HK-2 (cell line): ENCODE data around the gene MKLN1.
A peak's percentile ranks its signal among the peaks of the same experiment; 100 is the strongest.

ENCODE experiments used
- DNase-seq: peaks from one replicate; pipeline ENCODE4 v3.0.0-alpha.2; 2018; ENCODE audit not compliant: unreplicated experiment

Gene MKLN1

GRCh38 chr7:131354390-131354789, 26.7 kb downstream of the MKLN1 start:
- no peak for DNase-seq

DNA sequence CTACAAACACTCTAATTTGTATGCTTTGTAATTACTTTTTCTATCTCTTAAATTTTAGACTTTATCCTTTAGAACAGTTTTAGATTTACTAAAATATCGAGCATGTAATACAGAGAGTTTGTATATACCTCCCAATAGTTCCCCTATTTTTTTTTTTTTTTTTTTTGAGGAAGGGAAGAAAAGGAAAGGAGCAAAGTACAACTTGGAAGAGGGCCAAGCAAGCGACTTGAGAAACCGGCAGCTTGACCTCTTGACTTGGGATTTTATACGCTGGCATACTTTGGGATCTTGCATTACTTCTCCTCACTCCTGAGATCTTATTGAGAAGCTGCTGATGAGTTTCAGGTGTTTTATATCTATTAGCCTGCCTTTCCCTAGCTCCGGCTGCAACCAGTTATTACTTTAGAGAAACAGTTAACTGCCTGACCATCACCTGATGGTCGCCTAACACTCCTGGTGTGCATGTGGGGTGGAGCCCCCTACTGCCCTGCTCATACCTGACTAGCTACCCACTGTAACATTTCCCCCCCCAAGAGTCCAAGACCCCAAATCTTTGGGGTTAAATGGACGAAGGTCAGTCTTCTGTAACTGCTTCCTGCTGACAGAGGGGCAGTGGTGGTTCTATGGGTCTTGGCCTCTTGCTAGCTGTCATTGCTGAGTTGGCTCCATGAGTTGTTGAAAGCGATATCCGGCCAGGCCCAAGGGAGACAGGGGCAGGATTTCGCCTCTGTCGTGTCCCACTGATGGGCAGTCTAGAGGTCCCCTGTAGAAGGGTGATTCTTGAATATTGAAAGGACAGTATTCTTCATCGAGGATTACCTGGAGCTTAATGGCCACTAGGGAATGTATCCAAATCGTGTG, 28.5 kb downstream of the MKLN1 start:
- no peak for DNase-seq

- DNase-seq = no peak
Measured at GRCh38 chr7:131357282-131357880, 29.7 kb downstream of the MKLN1 start.

GRCh38 chr7:131358636-131359035, 31.0 kb downstream of the MKLN1 start:
- DNase-seq = no peak

DNA sequence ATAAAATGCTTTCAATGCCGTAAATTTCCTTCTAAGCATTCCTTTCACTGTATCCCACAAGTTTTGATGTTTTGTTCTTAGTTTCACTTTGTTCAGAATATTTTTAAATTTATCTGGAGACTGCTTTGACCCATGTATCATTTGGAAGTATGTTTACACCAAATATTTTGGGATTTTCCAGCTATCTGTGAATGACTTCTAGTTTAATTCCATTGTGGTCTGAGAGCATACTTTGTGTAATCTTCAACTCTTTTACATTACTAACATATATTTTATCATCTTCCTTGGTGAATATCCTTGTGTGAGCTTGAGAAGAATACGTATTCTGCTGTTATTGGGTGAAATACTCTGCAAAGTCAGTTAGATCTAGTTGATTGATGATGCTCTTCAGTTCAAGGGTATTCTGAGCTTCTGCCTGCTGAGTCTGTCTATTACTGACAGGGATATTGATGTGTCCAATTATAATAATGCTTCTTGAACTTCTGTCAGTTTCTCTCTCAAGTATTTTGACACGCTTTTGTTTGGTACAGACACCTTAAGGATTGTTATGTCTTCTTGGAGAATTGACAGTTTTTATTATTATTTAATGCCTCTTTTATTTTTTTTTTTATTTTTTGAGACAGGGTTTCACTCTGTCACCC, 31.6 kb downstream of the MKLN1 start:
- DNase-seq = no peak

GRCh38 chr7:131363719-131364118, 36.0 kb downstream of the MKLN1 start:
- no peak for DNase-seq

- no peak for DNase-seq
Measured at GRCh38 chr7:131364767-131365344, 37.2 kb downstream of the MKLN1 start.

DNA sequence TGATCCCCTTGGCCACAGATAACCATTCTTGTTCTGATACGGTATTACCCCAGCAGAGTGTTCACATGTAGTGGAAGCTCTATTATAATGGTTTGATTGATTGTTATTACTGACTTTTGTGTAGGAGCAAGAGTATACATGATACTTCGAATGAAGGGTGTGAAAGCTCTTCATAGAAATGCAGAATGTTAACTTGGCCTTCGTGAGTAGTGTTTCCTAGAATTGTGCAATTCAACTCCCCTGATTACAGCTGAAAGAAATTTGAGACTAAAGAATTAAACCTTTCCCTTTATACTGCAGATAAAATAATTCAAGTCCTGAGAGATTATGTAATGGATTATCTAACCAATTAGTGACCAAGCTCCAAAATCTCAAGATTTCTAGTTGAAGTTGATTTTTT, 38.2 kb downstream of the MKLN1 start:
- no peak for DNase-seq

DNA sequence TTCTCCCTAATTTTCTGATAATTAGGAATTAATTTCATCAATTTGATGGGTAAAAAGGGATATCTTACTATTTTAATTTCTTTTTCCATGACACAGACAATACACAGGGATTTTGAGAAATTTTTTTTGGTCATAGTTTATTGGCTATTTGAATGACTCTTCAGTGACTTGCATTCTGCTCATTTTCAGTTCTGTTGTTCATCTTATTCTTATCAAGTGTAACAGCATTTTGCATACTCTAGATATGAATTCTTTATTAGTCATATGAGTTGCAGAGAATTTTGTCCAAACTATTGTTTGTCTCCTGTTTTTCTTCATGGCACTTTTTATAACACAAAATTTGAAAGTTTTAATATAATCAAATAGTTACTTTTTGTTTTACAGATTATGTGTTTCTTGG, 41.7 kb downstream of the MKLN1 start:
- DNase-seq = no peak

- peak; percentile 24 for DNase-seq
Measured at GRCh38 chr7:131370523-131370968, 42.9 kb downstream of the MKLN1 start.

DNA sequence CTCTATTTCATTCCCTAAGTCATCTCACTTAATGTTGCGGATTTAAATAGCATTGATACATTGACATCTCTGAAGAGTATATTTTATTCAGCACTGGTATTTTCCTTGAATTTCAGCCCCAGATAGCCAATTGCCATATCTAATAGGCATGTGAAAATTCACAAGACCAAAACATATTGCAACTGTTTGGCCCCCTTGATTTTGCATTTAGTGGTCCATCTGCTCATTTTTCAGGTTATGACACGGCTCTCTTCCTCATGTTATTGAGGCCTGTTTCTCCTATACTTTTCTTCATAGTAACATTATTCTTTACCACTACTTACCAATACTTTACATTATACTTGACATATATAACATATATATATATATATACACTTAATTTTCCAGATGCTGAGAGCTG, 43.7 kb downstream of the MKLN1 start:
- DNase-seq = no peak

GRCh38 chr7:131372554-131372953, 44.9 kb downstream of the MKLN1 start:
- DNase-seq = no peak

GRCh38 chr7:131374821-131375220, 47.1 kb downstream of the MKLN1 start:
- DNase-seq = no peak

- no peak for DNase-seq
Measured at GRCh38 chr7:131381069-131381838, 53.6 kb downstream of the MKLN1 start.

DNA sequence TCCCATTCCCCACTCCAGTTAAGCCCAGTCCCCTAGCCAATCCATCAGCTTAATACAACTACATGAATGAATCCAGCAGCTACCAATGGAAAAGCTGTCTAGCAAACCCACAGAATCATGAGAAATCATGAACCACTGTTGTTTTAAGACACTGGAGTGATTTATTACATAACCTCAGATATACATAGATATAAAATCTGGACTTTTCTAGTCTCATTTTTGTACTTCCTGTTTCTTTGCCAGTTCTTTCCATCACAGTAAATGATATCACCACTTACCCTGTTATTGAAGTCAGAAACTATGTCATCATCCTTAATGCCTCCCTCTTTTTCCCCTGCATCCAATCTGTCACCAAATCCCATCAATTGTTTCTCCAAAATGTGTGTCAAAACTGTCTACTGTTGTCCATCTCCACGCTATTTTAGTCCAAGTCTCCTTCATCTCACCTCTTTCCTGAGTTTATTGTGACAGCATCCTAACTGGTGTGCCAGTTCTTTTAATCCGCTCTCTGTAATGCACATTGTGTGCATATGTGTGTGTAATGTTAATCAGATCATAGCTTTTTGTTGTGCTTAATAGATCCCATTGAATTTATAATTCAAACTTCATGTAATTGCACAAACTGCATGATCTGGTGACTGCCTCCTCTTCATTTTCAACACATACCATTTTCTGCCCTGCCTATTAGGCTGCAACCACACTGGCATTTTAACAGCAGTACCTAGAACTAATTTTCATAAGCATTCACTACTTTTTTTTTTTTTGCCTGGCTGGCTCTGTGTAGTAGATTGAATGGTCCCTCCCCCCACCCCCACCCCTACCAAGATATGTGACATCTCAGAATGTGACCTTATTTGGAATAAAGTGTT, 56.0 kb downstream of the MKLN1 start:
- no peak for DNase-seq

DNA sequence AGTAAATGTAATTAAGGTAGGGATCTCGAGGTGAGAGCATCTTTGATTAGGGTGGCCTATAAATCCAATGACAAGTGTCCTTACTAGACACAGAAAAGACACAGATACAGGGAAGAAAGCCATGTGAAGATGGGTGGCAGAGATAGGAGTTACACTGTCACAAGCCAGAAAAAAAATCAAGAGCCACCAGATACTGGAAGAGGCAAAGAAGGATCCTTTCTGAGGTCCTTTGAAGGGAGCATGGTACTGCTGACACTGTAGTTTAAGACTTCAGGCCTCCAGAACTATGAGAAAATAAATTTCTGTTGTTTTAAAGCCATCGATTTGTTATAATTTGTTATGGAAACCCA, 56.6 kb downstream of the MKLN1 start:
- DNase-seq = no peak

GRCh38 chr7:131385039-131385605, 57.4 kb downstream of the MKLN1 start:
- no peak for DNase-seq

DNA sequence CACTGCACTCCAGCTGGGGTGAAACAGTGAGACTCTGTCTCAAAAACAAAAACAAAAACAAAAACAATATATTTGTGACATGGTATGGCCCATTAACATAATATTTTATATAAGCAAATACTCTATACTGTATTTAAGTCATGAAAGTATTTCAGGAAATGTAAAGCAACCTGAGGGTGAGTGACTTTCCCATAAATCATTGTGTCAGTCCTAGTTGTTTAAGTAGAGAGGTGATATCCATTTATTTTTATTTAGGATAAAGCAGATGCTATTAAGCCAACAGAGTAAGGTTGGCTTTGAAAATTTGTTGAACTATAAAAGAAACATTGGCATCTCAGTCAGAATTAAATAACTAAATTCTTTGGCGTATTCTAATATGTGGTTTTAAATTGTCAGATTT, 60.5 kb downstream of the MKLN1 start:
- DNase-seq = no peak

GRCh38 chr7:131390275-131390674, 62.6 kb downstream of the MKLN1 start:
- DNase-seq = no peak

- DNase-seq = no peak
Measured at GRCh38 chr7:131391145-131391544, 63.5 kb downstream of the MKLN1 start.
